ENCODE data around the gene FGF9.

DNA sequence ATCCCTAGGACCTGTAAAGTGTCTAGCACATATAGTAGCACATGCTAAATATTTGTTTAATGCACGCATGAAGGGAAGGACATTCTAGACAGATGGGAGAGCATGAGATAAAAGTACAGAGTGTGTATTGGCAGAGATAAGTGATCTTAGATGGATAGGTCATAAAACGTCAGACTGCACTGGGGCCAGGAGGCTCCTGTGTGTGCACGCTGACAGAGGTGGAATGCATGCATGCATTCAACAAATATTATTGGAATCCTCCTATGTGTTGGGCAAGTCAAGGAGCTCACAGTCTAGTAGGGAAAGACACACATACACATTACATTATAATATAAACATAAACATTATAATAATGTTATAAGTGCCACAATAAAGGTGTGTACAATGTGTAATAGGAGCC is 73.3 kb downstream of the FGF9 start:
- TF ChIP-seq, protein P1, sequence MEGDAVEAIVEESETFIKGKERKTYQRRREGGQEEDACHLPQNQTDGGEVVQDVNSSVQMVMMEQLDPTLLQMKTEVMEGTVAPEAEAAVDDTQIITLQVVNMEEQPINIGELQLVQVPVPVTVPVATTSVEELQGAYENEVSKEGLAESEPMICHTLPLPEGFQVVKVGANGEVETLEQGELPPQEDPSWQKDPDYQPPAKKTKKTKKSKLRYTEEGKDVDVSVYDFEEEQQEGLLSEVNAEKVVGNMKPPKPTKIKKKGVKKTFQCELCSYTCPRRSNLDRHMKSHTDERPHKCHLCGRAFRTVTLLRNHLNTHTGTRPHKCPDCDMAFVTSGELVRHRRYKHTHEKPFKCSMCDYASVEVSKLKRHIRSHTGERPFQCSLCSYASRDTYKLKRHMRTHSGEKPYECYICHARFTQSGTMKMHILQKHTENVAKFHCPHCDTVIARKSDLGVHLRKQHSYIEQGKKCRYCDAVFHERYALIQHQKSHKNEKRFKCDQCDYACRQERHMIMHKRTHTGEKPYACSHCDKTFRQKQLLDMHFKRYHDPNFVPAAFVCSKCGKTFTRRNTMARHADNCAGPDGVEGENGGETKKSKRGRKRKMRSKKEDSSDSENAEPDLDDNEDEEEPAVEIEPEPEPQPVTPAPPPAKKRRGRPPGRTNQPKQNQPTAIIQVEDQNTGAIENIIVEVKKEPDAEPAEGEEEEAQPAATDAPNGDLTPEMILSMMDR (IDR thresholded peaks at IDR 0.05; ENCODE audit: low read depth, low read length), result no peak
- TF ChIP-seq MYC (IDR thresholded peaks at IDR 0.05; ENCODE audit: low read depth, low read length) (no peak), POLR2A (IDR thresholded peaks at IDR 0.05; ENCODE audit: extremely low read depth, insufficient read length) (no peak)

Data from NB4 (cell line).